Measurements from ENCODE around the gene CD81. TPM values are rescaled to one million over a fixed set of nuclear protein-coding genes. Genes with fewer than 3 reads are reported as not detected.

CD81 gene
- total RNA-seq, 1 donor from 2014 or later, result 801 TPM

GRCh38 chr11:2400762-2401435, 23.8 kb downstream of the CD81 start:
- Histone ChIP-seq H3K36me3 (peaks cover 41 to 51% of the 10 kb centered on the region in 2 donors), H3K4me1 (peaks cover 12 to 26% of the 10 kb centered on the region in 2 donors), H3K27ac (peak overlapping the region; percentile 89 to 93), H3K9me3 (no peaks in the 10 kb centered on the region), H3K4me3 (peak overlapping the region; percentile 73 to 93), H3K27me3 (no peaks in the 10 kb centered on the region)
- DNase-seq (ENCODE audit: low spot score in 2 of 2), result no peak
- intact Hi-C loops (cut with DNase I), result loop anchor here (1.0 to 10.0 kb wide), 5 partner anchors 24 to 1022 kb away; partner anchors contain the start of genes CD81 and CDKN1C
- no peak for TF ChIP-seq CTCF (IDR thresholded peaks at IDR 0.05)

GRCh38 chr11:2401436-2401984, 24.4 kb downstream of the CD81 start:
- no peak for TF ChIP-seq CTCF (IDR thresholded peaks at IDR 0.05)
- H3K27ac ChIP-seq, result peak overlapping the region; percentile 89 to 93
- intact Hi-C loops (cut with DNase I), result loop anchor here (2.0 to 10.0 kb wide), 4 partner anchors 483 to 1021 kb away; partner anchors contain the start of gene CDKN1C
- no peaks in the 10 kb centered on the region for H3K9me3 ChIP-seq
- no peak for DNase-seq (ENCODE audit: low spot score in 2 of 2)
- peaks cover 35 to 45% of the 10 kb centered on the region in 2 donors for H3K36me3 ChIP-seq
- H3K4me1 ChIP-seq, result peaks cover 12 to 26% of the 10 kb centered on the region in 2 donors
- H3K4me3 ChIP-seq, result peak overlapping the region; percentile 73 to 93
- no peaks in the 10 kb centered on the region for H3K27me3 ChIP-seq

- H3K27ac ChIP-seq, result no peak overlapping the region
- peak overlapping the region in 1 of 2 donors; percentile 93 for H3K4me3 ChIP-seq
- intact Hi-C loops (cut with DNase I), result loop anchor here (10.0 kb wide), 2 partner anchors 483 to 837 kb away; partner anchors contain the start of gene CDKN1C
- no peaks in the 10 kb centered on the region for H3K9me3 ChIP-seq
- DNase-seq (ENCODE audit: low spot score in 2 of 2), result no peak
- TF ChIP-seq CTCF (IDR thresholded peaks at IDR 0.05), result no peak
- no peaks in the 10 kb centered on the region for H3K27me3 ChIP-seq
- H3K4me1 ChIP-seq, result peaks cover 12 to 26% of the 10 kb centered on the region in 2 donors
- H3K36me3 ChIP-seq, result peaks cover 29 to 39% of the 10 kb centered on the region in 2 donors
These were observed 25.0 kb downstream of the CD81 start for GRCh38 chr11:2402106-2402505.

- Histone ChIP-seq H3K36me3 (peaks cover 23 to 31% of the 10 kb centered on the region in 2 donors), H3K4me3 (no peak overlapping the region), H3K27me3 (no peaks in the 10 kb centered on the region), H3K4me1 (peaks cover 12 to 26% of the 10 kb centered on the region in 2 donors), H3K9me3 (no peaks in the 10 kb centered on the region), H3K27ac (no peak overlapping the region)
- DNase-seq (ENCODE audit: low spot score in 2 of 2), result no peak
- no peak for TF ChIP-seq CTCF (IDR thresholded peaks at IDR 0.05)
- intact Hi-C loops (cut with DNase I), result loop anchor here (10.0 kb wide), 2 partner anchors 482 to 838 kb away; partner anchors contain the start of gene CDKN1C
These were observed 26.0 kb downstream of the CD81 start for GRCh38 chr11:2402890-2403645.

- TF ChIP-seq CTCF (IDR thresholded peaks at IDR 0.05), result no peak
- intact Hi-C loops (cut with DNase I), result loop anchor here (10.0 kb wide), 2 partner anchors 480 to 840 kb away; partner anchors contain the start of gene CDKN1C
- DNase-seq (ENCODE audit: low spot score in 2 of 2), result no peak
- peaks cover 7 to 14% of the 10 kb centered on the region in 2 donors for H3K4me1 ChIP-seq
- H3K27ac ChIP-seq, result no peak overlapping the region
- H3K27me3 ChIP-seq, result no peaks in the 10 kb centered on the region
- no peaks in the 10 kb centered on the region for H3K9me3 ChIP-seq
- no peak overlapping the region for H3K4me3 ChIP-seq
- peaks cover 18 to 26% of the 10 kb centered on the region in 2 donors for H3K36me3 ChIP-seq
These were observed 27.7 kb downstream of the CD81 start for GRCh38 chr11:2404735-2405196.
